ENCODE data around the gene ESCO1.
"Not testable (repeated sequence)": the region's sequence is repeated elsewhere in the genome, so short reads cannot be mapped to it uniquely, and the experiment has no call there.

Gene ESCO1

DNA sequence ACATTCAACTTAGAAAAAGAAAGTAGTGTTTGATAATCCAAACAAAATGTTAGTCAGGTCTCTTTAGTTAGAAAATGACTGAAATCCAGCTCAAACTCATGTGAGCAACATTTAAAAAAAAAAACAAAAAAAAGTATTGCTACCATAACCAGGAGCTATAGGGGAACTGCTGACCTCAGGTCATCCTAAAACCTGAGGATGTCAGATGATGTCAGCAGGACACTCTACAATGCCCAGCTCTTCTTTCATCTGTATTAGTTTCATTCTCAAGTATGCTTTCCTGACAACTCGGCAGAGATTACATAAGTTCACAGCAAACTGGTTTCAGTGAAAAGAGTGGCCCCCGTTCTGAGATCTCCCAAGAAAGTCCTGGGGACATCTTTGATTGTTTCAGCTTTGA, 4.2 kb upstream of the ESCO1 start:
- intact Hi-C loops (cut with micrococcal nuclease), result no loop called here
- H3K4me3 Mint-ChIP-seq, result no peak overlapping the region
- H3K27ac Mint-ChIP-seq, result peak overlapping the region; percentile 62

DNA sequence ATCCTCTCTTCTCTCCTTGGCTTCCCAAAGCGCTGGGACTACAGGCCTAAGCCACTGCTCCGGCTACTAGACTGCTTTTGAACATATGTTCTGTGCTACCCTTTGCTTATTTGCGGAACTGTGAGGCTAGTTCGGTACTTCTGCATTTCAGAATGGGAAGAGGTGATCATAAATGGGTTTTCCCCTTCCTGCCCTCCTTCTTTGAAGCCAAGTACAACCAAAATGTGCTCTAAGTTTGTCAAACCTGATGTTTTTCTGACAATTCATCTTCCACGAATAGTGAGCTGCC, 1.7 kb upstream of the ESCO1 start:
- H3K36me3 Mint-ChIP-seq (ENCODE audit: low read depth), result peaks cover 12% of the 10 kb centered on the region
- no peaks in the 10 kb centered on the region for H3K27me3 Mint-ChIP-seq
- no peaks in the 10 kb centered on the region for H3K9me3 Mint-ChIP-seq
- H3K4me3 Mint-ChIP-seq, result no peak overlapping the region
- peak overlapping the region; percentile 98 for H3K27ac Mint-ChIP-seq
- intact Hi-C loops (cut with micrococcal nuclease), result no loop called here
- H3K4me1 Mint-ChIP-seq (ENCODE audit: low read depth), result peaks cover 24% of the 10 kb centered on the region

More for the DNA sequence above, 4.2 kb upstream of the ESCO1 start:
- no peaks in the 10 kb centered on the region for H3K27me3 Mint-ChIP-seq
- peaks cover 10% of the 10 kb centered on the region for H3K36me3 Mint-ChIP-seq (ENCODE audit: low read depth)
- peaks cover 15% of the 10 kb centered on the region for H3K4me1 Mint-ChIP-seq (ENCODE audit: low read depth)
- H3K9me3 Mint-ChIP-seq, result no peaks in the 10 kb centered on the region

DNA sequence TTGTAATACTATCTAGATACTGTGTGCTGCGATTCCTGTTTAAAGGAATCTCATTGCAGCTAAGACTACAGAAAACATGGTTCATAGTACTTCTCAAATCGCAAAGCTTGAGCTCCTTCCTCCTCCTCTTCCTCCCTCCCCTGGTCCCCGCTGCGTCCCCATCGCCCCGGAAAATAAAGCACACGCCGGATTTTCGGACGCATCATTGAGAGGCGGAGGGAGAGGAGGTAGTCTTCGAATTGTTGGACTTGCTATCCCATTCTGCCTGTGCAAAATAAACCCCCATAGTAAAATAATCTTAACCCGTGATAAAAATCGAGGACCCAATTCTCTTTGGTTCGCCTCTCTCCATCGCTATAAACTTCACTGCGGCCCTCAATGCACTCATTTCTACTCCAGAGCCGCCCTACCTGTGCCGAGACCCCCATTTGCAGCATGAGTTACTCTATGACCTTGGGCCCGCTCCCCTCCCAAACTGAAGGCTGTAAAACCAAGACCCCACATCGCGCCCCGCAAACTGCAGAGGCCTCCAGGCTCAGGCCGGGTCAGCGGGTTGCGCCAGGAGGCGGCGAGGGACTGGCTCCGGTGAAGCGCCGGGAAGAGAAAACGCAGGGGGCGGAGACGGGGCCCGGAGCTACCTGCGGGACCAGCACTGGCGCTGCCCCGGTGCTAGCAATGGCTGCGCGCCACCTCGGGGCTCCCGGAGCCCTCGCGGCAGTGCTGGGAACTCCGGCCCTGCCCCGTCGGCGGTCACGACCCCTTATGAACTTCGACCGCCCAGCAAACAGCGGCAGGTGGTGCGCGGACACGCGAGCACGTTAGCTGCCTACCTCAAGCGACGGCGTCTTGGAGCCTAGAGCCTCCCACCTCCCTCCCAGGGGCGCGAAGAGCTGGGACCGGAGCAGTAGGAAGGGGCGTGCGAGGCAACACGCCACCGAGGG, 649 bp downstream of the ESCO1 start:
- Mint-ChIP-seq H3K36me3 (ENCODE audit: low read depth) (peaks cover 12% of the 10 kb centered on the region), H3K27me3 (no peaks in the 10 kb centered on the region), H3K27ac (peak overlapping the region; percentile 98), H3K4me3 (peak overlapping the region; percentile 95), H3K9me3 (no peaks in the 10 kb centered on the region), H3K4me1 (ENCODE audit: low read depth) (peaks cover 17% of the 10 kb centered on the region)
- intact Hi-C loops (cut with micrococcal nuclease), result loop anchor here (1.0 to 2.0 kb wide), 2 partner anchors 12 to 141 kb away; partner anchors contain the start of genes MIB1 and SNRPD1

DNA sequence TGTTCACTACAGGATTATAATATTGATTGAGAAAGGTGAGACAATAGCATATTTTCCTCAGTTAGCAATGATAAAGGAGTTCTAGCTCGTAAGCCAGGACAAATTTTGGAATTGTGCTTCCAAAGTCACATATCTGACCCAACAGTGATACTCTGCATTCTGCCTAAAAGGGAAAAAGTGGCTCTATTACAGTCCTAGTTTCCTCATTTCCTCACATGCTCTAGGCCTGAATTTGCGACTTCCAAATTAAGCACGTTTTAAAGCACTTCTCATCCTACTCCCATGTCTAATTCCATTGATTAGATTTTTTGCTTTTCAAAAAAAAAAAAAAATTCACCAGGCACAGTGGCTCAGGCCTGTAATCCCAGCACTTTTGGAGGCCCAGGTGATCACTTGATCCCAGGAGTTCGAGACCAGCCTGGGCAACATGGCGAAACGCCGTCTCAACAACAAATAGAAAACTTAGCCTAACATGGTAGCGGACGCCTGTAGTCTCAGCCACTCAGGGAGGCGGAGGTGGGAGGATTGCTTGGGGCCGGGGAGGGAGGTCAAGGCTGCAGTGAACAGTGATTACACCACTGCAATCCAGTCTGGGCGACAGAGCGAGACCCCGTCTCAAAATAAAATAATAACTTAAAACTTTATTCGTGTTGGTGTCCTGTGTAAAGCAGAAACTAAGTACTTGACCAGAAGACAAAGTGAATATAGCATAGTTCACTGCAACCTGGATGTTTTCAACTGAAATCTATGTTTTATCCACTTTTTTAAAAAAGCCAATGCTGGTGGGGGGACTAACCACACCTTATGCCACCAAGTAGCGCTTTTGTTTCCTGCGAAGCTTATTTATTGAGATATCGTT, 1.5 kb downstream of the ESCO1 start:
- Mint-ChIP-seq H3K4me1 (ENCODE audit: low read depth) (peaks cover 15% of the 10 kb centered on the region), H3K36me3 (ENCODE audit: low read depth) (peaks cover 13% of the 10 kb centered on the region)
- intact Hi-C loops (cut with micrococcal nuclease), result no loop called here

DNA sequence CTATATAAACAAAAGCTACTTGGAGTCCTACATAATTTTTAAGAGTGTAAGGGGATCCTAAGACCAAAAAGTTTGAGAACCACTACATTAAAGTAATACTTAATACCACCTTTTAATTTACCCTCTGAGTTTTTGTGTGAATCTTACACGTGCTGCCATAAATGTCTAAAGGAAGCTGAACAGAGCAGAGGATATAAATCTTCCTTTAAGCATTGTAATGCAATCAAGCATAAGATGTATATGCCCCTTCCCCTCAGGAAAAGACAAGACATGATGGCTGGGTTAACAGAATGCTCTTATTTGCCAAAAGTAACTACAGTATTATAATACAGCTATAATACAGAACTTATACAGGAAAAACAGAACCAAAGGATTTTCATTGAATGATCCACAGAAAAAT, 2.9 kb downstream of the ESCO1 start:
- Mint-ChIP-seq H3K9me3 (no peaks in the 10 kb centered on the region), H3K36me3 (ENCODE audit: low read depth) (peaks cover 27% of the 10 kb centered on the region), H3K27me3 (no peaks in the 10 kb centered on the region), H3K27ac (no peak overlapping the region), H3K4me1 (ENCODE audit: low read depth) (peaks cover 15% of the 10 kb centered on the region), H3K4me3 (no peak overlapping the region)
- intact Hi-C loops (cut with micrococcal nuclease), result no loop called here

More for the DNA sequence above, 1.5 kb downstream of the ESCO1 start:
- H3K27me3 Mint-ChIP-seq, result no peaks in the 10 kb centered on the region
- H3K9me3 Mint-ChIP-seq, result no peaks in the 10 kb centered on the region
- H3K4me3 Mint-ChIP-seq, result peak overlapping the region; percentile 95
- H3K27ac Mint-ChIP-seq, result peak overlapping the region; percentile 98

DNA sequence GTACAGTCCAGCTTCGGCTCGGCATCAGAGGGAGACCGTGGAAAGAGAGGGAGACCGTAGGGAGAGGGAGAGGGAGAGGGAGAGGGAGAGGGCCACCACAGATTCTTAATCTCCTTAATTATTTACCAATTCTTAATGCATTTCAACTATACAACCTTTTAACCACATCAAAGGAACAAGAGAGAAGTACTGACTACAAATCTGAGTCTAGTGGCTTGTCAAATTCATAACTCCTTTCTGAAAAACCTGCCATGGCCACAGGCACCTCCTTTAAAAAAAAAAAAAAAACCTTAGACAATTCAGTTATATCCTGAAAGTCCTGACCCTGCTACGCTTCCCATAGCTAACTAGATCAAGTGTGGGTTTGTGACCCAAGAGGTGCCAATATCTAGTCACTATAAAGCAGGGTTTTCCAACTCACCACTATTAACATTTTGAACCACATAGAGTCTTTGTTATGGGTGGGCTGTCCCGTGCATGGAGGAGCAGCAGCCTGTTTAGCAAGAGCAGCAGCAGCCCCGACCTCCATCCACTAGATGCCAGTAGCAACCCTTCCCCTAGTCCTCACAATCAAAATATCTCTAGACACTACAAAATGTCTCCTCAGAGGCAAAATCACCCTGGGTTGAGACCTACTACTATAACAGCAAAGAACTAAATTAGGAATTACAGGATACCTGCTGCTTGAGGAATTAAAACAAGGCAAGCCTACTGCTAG, 6.8 kb downstream of the ESCO1 start:
- Mint-ChIP-seq H3K4me1 (ENCODE audit: low read depth) (peaks cover 12% of the 10 kb centered on the region), H3K36me3 (ENCODE audit: low read depth) (peaks cover 42% of the 10 kb centered on the region), H3K9me3 (no peaks in the 10 kb centered on the region), H3K27me3 (no peaks in the 10 kb centered on the region), H3K27ac (no peak overlapping the region), H3K4me3 (no peak overlapping the region)
- intact Hi-C loops (cut with micrococcal nuclease), result no loop called here

DNA sequence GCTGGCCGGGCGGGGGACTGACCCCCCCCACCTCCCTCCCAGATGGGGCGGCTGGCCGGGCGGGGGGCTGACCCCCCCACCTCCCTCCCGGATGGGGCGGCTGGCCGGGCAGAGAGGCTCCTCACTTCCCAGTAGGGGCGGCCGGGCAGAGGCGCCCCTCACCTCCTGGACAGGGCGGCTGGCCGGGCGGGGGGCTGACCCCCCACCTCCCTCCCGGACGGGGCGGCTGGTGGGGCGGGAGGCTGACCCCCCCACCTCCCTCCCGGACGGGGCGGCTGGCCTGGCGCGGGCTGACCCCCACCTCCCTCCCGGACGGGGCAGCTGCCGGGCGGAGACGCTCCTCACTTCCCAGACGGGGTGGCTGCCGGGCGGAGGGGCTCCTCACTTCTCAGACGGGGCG, 8.1 kb downstream of the ESCO1 start:
- H3K4me3 Mint-ChIP-seq; H3K9me3 Mint-ChIP-seq; H3K4me1 Mint-ChIP-seq (ENCODE audit: low read depth); intact Hi-C loops (cut with micrococcal nuclease); H3K27ac Mint-ChIP-seq; H3K27me3 Mint-ChIP-seq: not testable (repeated sequence)
- H3K36me3 Mint-ChIP-seq (ENCODE audit: low read depth), result peaks cover 48% of the 10 kb centered on the region

DNA sequence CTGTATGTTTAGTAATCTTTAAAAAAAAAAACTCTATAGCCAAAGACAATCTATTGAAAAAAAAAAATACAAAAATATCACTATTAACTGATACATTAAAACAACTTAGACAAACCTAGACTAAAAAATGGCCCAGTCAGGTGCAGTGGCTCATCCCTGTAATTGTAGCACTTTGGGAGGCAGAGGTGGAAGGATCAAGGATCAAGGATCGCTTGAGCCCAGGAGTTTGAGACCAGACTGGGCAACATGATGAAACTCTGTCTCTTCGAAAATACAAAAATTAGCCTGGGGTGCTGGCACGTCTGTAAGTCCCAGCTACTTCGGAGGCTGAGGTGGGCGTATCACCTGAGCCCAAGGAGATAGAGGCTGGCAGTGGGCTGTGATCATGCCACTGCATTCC, 16.1 kb downstream of the ESCO1 start:
- Mint-ChIP-seq H3K27me3 (no peaks in the 10 kb centered on the region), H3K27ac (no peak overlapping the region), H3K4me1 (ENCODE audit: low read depth) (no peaks in the 10 kb centered on the region), H3K9me3 (no peaks in the 10 kb centered on the region), H3K36me3 (ENCODE audit: low read depth) (peaks cover 55% of the 10 kb centered on the region), H3K4me3 (no peak overlapping the region)
- intact Hi-C loops (cut with micrococcal nuclease), result no loop called here

DNA sequence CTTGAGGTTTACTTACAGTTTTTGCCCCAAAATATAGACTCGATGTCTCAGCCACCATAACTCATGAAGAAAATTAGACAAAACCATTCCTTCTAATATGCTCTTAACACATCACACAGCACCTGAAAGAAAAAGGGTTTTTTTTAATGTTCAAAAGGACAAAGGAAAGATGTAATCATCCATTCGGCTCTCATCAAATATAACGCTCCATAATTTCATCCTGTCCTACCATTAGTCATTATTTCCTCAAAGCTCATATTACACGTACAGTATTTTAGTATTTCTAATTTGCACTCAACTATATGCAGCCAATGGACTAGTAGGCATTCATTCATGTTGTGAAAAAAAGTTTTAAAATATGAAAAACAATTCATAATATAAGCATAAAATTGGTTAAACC, 24.8 kb downstream of the ESCO1 start:
- intact Hi-C loops (cut with micrococcal nuclease), result no loop called here
- H3K4me1 Mint-ChIP-seq (ENCODE audit: low read depth), result no peaks in the 10 kb centered on the region
- H3K9me3 Mint-ChIP-seq, result no peaks in the 10 kb centered on the region
- H3K27ac Mint-ChIP-seq, result no peak overlapping the region
- H3K36me3 Mint-ChIP-seq (ENCODE audit: low read depth), result peaks cover 90% of the 10 kb centered on the region
- H3K4me3 Mint-ChIP-seq, result no peak overlapping the region
- no peaks in the 10 kb centered on the region for H3K27me3 Mint-ChIP-seq

DNA sequence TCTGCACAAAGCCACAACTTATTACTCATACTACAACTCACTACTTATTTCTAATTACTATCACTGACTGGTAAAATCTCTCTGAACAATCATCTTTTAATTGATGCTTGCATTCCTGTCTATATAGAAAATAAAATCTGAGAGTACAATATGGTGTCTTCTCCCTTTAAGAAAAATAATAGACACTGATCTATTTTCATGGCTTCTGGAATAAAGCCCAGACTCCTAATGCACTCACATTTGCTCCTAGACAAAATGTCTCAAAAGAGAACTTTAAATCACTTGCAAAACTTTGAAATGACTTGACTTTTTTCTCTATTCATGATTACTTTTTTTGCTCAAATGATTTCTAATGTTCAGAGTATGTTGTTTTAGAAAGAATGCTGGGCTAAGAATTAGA, 28.7 kb downstream of the ESCO1 start:
- no peak overlapping the region for H3K4me3 Mint-ChIP-seq
- no peak overlapping the region for H3K27ac Mint-ChIP-seq
- intact Hi-C loops (cut with micrococcal nuclease), result no loop called here

DNA sequence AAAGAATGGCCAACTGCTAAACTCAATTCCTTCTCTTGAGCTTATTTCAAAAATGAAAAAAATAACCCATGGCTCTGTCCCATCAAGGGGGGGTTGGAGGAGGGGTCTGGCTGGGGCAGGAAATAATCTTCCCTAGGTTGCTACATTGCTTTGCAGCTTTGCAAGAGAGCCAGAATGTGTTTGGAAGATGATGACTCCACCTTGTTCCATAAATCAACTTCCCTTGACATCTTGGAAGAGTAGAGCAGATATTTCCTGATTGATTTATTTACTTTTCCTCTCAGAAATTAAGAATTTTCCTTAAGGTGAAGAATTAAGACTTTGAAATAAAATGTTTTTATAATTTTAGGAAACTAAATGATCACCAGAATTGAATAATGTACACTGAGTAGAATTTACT, 41.3 kb downstream of the ESCO1 start:
- Mint-ChIP-seq H3K36me3 (ENCODE audit: low read depth) (peaks cover 79% of the 10 kb centered on the region), H3K4me3 (no peak overlapping the region), H3K27ac (no peak overlapping the region), H3K4me1 (ENCODE audit: low read depth) (peaks cover 20% of the 10 kb centered on the region), H3K27me3 (no peaks in the 10 kb centered on the region), H3K9me3 (no peaks in the 10 kb centered on the region)
- intact Hi-C loops (cut with micrococcal nuclease), result no loop called here

More for the DNA sequence above, 28.7 kb downstream of the ESCO1 start:
- Mint-ChIP-seq H3K4me1 (ENCODE audit: low read depth) (no peaks in the 10 kb centered on the region), H3K36me3 (ENCODE audit: low read depth) (peaks cover 90% of the 10 kb centered on the region), H3K9me3 (no peaks in the 10 kb centered on the region), H3K27me3 (no peaks in the 10 kb centered on the region)

DNA sequence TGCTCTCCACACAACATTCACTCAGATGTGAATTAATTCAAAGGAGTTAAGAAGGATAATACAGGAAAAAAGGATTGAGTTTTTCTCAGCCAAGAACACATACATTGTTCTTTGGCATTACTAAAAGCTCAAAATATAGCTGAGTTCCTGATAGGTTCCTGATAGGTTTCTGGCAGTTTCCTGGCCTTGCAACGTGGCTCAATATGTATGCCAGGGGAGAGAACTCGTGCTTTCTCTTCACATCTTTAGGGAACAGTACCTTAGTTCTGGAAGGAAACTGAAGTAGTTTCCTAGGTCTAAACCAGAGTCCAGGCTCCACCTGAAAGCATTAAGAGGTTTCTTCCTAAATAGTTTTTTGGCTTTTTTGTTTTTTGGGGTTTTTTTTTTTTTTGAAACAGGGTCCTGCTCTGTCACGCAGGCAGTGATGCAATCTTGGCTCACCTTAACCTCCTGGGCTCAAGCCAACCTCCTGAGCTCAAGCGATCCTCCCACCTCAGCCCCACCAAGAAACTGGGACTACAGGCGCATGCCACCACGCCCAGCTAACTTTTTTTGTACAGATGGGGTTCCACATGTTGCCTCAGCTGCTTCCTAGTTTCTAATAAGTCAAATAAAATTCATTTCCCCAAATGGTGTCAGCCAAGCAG, 42.8 kb downstream of the ESCO1 start:
- H3K27ac Mint-ChIP-seq, result no peak overlapping the region

DNA sequence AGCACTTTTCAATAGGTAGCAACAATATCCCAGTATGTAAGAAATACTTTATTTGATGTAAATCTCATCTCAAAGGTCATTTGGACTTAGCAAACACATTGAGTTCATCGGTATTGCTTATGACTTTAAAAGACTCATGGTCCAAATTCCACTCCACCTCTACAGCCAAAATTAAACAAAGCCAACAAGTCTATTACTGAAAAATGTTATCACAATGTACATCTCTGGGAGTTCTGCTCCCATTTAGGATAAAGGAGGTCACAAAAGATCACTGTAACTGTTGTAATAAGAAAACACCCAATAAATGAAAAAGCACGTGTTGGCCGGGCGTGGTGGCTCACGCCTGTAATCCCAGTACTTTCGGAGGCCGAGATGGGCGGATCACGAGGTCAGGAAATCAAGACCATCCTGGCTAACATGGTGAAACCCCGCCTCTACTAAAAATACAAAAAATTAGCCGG, 50.0 kb downstream of the ESCO1 start:
- Mint-ChIP-seq H3K4me3 (no peak overlapping the region), H3K27me3 (no peaks in the 10 kb centered on the region), H3K9me3 (peaks cover 7% of the 10 kb centered on the region), H3K27ac (no peak overlapping the region), H3K36me3 (ENCODE audit: low read depth) (peaks cover 98% of the 10 kb centered on the region), H3K4me1 (ENCODE audit: low read depth) (peaks cover 3% of the 10 kb centered on the region)
- intact Hi-C loops (cut with micrococcal nuclease), result no loop called here

More for the DNA sequence above, 42.8 kb downstream of the ESCO1 start:
- no peaks in the 10 kb centered on the region for H3K27me3 Mint-ChIP-seq
- peaks cover 1% of the 10 kb centered on the region for H3K9me3 Mint-ChIP-seq
- H3K36me3 Mint-ChIP-seq (ENCODE audit: low read depth), result peaks cover 79% of the 10 kb centered on the region
- H3K4me1 Mint-ChIP-seq (ENCODE audit: low read depth), result peaks cover 20% of the 10 kb centered on the region
- intact Hi-C loops (cut with micrococcal nuclease), result no loop called here
- H3K4me3 Mint-ChIP-seq, result no peak overlapping the region
